WTC11 (cell line): ENCODE results near the gene FRMD4A. TPM values are rescaled to one million over a fixed set of nuclear protein-coding genes. Genes with fewer than 3 reads are reported as not detected.

Source experiments
- ATAC-seq: fragments of 200-7000 bp; cut with Tn5 transposase; 2 replicates; pipeline ENCODE4 v1.10.0; 2021; ENCODE audit warnings: mild to moderate bottlenecking, moderate library complexity
- CTCF ChIA-PET: fragments of 300-600 bp; sonication (Branson Sonifier 250); formaldehyde crosslinking; loops from one replicate; lab custom pipeline; 2021; ENCODE audit warnings: antibody characterized with exemption; lab: Charles Lee
- POLR2A ChIA-PET: fragments of 350-600 bp; sonication (Branson Sonifier 250); formaldehyde crosslinking; loops from one replicate; lab custom pipeline; 2021; ENCODE audit warnings: antibody characterized with exemption; lab: Charles Lee
- DNase-seq: peaks from one replicate; pipeline ENCODE4 v3.0.0; 2021; ENCODE audit warnings: low spot score
- H3K27ac Mint-ChIP-seq: 2 replicates; pipeline ENCODE4 v1.8.0; 2021; ENCODE audit warnings: mixed read lengths
- H3K27me3 Mint-ChIP-seq: 2 replicates; pipeline ENCODE4 v1.8.0; 2021; ENCODE audit warnings: low read depth, mild to moderate bottlenecking, moderate library complexity, mixed read lengths
- H3K36me3 Mint-ChIP-seq: 2 replicates; pipeline ENCODE4 v1.8.0; 2021; ENCODE audit warnings: mixed read lengths
- H3K4me1 Mint-ChIP-seq: 2 replicates; pipeline ENCODE4 v1.8.0; 2022; ENCODE audit warnings: mixed read lengths
- H3K4me3 Mint-ChIP-seq: 2 replicates; pipeline ENCODE4 v1.8.0; 2021; ENCODE audit warnings: mild to moderate bottlenecking, moderate library complexity, mixed read lengths
- H3K9me3 Mint-ChIP-seq: 2 replicates; pipeline ENCODE4 v1.8.0; 2021; ENCODE audit warnings: mixed read lengths
- CREM ChIP-seq: sonication (generic); formaldehyde crosslinking; IDR thresholded peaks from 2 replicates; pipeline ENCODE4 v1.8.1; 2022; ENCODE audit warnings: mild to moderate bottlenecking, missing genetic modification reagents, moderate library complexity
- E2F4 ChIP-seq: sonication (generic); formaldehyde crosslinking; IDR thresholded peaks from 2 replicates; pipeline ENCODE4 v1.8.1; 2022; ENCODE audit warnings: low read depth, mild to moderate bottlenecking, moderate library complexity, missing genetic modification reagents, borderline replicate concordance
- ETV6 ChIP-seq: sonication (generic); formaldehyde crosslinking; IDR thresholded peaks from 2 replicates; pipeline ENCODE4 v1.8.1; 2022; ENCODE audit warnings: mild to moderate bottlenecking, missing genetic modification reagents
- FOXJ3 ChIP-seq: sonication (generic); formaldehyde crosslinking; IDR thresholded peaks from 2 replicates; pipeline ENCODE4 v1.9.0; 2021; ENCODE audit warnings: missing genetic modification reagents, mild to moderate bottlenecking, borderline replicate concordance
- NFATC4 ChIP-seq: fragments of 250-450 bp; sonication (Bioruptor Pico); IDR thresholded peaks from 2 replicates; pipeline ENCODE4 v1.9.0; 2021; ENCODE audit warnings: mild to moderate bottlenecking
- NFYB ChIP-seq: sonication (generic); formaldehyde crosslinking; conservative IDR thresholded peaks from 2 replicates; pipeline ENCODE4 v1.8.0; 2022; ENCODE audit warnings: low read depth, missing genetic modification reagents
- NR1H2 ChIP-seq: sonication (generic); formaldehyde crosslinking; IDR thresholded peaks from 2 replicates; pipeline ENCODE4 v1.9.0; 2021; ENCODE audit warnings: mild to moderate bottlenecking, moderate library complexity, missing genetic modification reagents
- NR3C1 ChIP-seq: sonication (generic); formaldehyde crosslinking; conservative IDR thresholded peaks from 2 replicates; pipeline ENCODE4 v1.8.1; 2023; ENCODE audit warnings: low read depth, mild to moderate bottlenecking, missing genetic modification reagents
- PREB ChIP-seq: sonication (generic); formaldehyde crosslinking; IDR thresholded peaks from 2 replicates; pipeline ENCODE4 v1.8.1; 2022; ENCODE audit warnings: mild to moderate bottlenecking, missing genetic modification reagents, moderate library complexity, borderline replicate concordance
- SMAD3 ChIP-seq: sonication (generic); formaldehyde crosslinking; IDR thresholded peaks from 2 replicates; pipeline ENCODE4 v1.8.0; 2022; ENCODE audit warnings: missing genetic modification reagents, mild to moderate bottlenecking, borderline replicate concordance
- ZBTB21 ChIP-seq: sonication (generic); formaldehyde crosslinking; IDR thresholded peaks from 2 replicates; pipeline ENCODE4 v1.8.1; 2023; ENCODE audit warnings: mild to moderate bottlenecking, missing genetic modification reagents, borderline replicate concordance
- ZNF232 ChIP-seq: sonication (generic); formaldehyde crosslinking; IDR thresholded peaks from 2 replicates; pipeline ENCODE4 v1.8.0; 2022; ENCODE audit warnings: mild to moderate bottlenecking, missing genetic modification reagents
- ZNF281 ChIP-seq: sonication (generic); formaldehyde crosslinking; IDR thresholded peaks from 2 replicates; pipeline ENCODE4 v1.8.0; 2023; ENCODE audit warnings: mild to moderate bottlenecking, missing genetic modification reagents
- ZSCAN18 ChIP-seq: fragments of 250-450 bp; sonication (Bioruptor Pico); IDR thresholded peaks from 2 replicates; pipeline ENCODE4 v2.1.2; 2022; ENCODE audit warnings: mild to moderate bottlenecking, moderate library complexity
- total RNA-seq: library from RNA; stranded (reverse); gene quantifications from 3 replicates; pipeline ENCODE4 v1.2.3, GENCODE V29; 2021
- TF ChIP-seq, protein P1 (sequence below): sonication (generic); formaldehyde crosslinking; IDR thresholded peaks from 2 replicates; pipeline ENCODE4 v1.8.1; 2023; ENCODE audit warnings: mild to moderate bottlenecking, missing genetic modification reagents, moderate library complexity
- TF ChIP-seq, protein P2 (sequence below): sonication (generic); formaldehyde crosslinking; conservative IDR thresholded peaks from 2 replicates; pipeline ENCODE4 v1.8.1; 2022; ENCODE audit warnings: mild to moderate bottlenecking, missing genetic modification reagents
- TF ChIP-seq, protein P3 (sequence below): sonication (generic); formaldehyde crosslinking; IDR thresholded peaks from 2 replicates; pipeline ENCODE4 v1.8.0; 2022; ENCODE audit warnings: mild to moderate bottlenecking, missing genetic modification reagents
- TF ChIP-seq, protein P4 (sequence below): fragments of 250-450 bp; sonication (Bioruptor Pico); IDR thresholded peaks from 2 replicates; pipeline ENCODE4 v1.9.0; 2021; ENCODE audit warnings: mild to moderate bottlenecking

FRMD4A gene
- total RNA-seq, 1 experiment from 2014 or later: 35.5 TPM

- TF ChIP-seq PREB (no peak), CREM (no peak), E2F4 (no peak), ZNF281 (CRISPR knock-in tag) (no peak), ZNF232 (no peak), SMAD3 (CRISPR knock-in tag) (no peak)
- TF ChIP-seq, protein P1, sequence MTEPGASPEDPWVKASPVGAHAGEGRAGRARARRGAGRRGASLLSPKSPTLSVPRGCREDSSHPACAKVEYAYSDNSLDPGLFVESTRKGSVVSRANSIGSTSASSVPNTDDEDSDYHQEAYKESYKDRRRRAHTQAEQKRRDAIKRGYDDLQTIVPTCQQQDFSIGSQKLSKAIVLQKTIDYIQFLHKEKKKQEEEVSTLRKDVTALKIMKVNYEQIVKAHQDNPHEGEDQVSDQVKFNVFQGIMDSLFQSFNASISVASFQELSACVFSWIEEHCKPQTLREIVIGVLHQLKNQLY (CRISPR knock-in tag): no peak
- TF ChIP-seq, protein P2, sequence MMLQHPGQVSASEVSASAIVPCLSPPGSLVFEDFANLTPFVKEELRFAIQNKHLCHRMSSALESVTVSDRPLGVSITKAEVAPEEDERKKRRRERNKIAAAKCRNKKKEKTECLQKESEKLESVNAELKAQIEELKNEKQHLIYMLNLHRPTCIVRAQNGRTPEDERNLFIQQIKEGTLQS: no peak
- TF ChIP-seq, protein P3, sequence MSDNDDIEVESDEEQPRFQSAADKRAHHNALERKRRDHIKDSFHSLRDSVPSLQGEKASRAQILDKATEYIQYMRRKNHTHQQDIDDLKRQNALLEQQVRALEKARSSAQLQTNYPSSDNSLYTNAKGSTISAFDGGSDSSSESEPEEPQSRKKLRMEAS (CRISPR knock-in tag): no peak
Measured at GRCh38 chr10:14370894-14371293, 40.2 kb upstream of the FRMD4A start (continued).

DNA sequence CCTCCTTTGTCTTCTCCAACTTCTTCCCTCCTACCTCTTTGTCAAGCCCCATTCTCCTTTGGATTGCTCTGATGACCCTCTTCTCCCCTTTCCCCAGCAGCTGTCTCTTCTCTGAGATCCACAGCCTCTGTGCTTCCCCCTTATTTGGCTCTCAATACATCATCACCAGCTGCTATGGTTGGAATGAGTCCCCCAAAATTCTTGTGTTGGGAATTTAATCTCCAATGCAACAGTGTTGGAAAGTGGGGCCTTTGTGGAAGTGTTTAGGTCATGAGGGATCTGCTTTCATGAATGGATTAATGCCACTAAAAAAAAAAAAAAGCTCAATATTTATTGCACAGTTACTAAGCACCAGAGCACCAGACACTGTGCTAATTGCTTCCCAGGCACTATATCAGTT lies 39.2 kb upstream of the FRMD4A start:
- POLR2A ChIA-PET: no interaction called here
- H3K27me3 Mint-ChIP-seq: no peaks in the 10 kb centered on the region
- H3K27ac Mint-ChIP-seq: no peak overlapping the region
- DNase-seq: no peak
- peaks cover 8% of the 10 kb centered on the region for H3K9me3 Mint-ChIP-seq
- TF ChIP-seq ZBTB21 (no peak), NR3C1 (no peak), FOXJ3 (CRISPR knock-in tag) (no peak), ETV6 (CRISPR knock-in tag) (no peak), NR1H2 (CRISPR knock-in tag) (no peak), ZSCAN18 (no peak), NFATC4 (CRISPR knock-in tag) (no peak), NFYB (no peak)
- TF ChIP-seq, protein P4, sequence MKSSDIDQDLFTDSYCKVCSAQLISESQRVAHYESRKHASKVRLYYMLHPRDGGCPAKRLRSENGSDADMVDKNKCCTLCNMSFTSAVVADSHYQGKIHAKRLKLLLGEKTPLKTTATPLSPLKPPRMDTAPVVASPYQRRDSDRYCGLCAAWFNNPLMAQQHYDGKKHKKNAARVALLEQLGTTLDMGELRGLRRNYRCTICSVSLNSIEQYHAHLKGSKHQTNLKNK (CRISPR knock-in tag): no peak
- peaks cover 6% of the 10 kb centered on the region for H3K4me1 Mint-ChIP-seq
- ATAC-seq: no peak
- H3K4me3 Mint-ChIP-seq: no peak overlapping the region
- H3K36me3 Mint-ChIP-seq: no peaks in the 10 kb centered on the region
- CTCF ChIA-PET: no interaction called here
